GM12801 (cell line): ENCODE data around the gene ACTN1.

Experiments used
- CTCF ChIP-seq: IDR thresholded peaks from one replicate; pipeline ENCODE4 v1.5.1; 2011; ENCODE audit warnings: control low read depth; ENCODE audit not compliant: insufficient read length; ENCODE audit errors: extremely low read depth

ACTN1 gene

DNA sequence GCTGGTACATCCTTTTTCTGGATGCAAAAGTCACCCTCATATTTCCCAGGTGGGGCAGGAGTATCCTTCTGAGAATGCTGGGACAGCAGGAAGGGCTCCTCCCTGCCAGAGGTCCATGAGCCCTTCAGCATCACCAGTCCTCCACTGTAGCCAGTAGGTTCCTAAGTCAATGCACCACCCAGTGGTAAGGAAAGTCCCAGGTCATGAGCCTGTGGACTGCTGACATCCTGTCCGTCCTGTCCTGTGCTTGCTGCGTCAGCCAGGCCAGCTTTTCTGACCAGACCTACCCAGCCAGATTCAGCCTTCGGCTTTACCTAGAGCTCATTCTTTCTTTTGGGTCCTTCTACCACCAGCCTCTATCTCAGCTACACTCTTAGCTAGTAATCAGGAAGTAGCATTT, 23.0 kb upstream of the ACTN1 start:
- no peak for TF ChIP-seq CTCF

DNA sequence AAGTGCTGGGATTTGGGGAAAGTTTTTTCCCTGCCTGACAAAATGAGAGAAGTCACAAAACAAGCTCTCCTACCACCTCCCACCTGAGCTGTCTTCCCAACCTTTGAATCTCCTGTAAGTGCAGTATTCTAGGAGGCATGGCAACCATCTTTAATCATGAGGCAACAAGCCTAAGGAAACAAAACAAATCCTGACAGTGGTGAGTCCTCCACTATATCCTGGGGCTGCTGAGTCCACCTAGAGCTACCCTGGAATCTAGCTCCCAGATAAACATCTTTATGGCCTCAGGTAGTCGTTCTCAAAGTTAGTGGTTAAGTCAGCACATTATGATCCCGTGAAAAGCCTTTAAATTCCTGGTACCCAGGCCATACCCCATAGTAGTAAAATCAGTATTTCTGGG, 22.3 kb upstream of the ACTN1 start:
- no peak for TF ChIP-seq CTCF

DNA sequence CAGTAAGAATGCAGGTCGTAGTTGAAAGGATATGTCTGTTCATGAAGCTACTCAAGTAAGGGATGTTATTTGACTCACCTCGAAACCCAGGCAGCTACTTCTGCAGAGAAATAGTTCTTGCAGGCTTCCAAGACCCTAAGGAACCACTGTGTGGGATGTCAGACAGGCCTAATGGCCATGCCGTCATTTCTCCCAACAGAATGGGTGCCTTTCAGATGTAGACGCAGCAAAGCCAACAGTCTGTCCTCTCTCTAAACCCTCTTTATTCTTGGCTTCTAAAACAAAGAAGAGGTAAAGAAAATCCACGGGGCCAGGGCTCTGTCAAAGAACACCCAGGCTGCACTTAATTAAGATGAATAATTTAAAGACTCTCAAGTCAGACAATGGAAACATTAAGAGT, 19.0 kb upstream of the ACTN1 start:
- TF ChIP-seq CTCF, result no peak

DNA sequence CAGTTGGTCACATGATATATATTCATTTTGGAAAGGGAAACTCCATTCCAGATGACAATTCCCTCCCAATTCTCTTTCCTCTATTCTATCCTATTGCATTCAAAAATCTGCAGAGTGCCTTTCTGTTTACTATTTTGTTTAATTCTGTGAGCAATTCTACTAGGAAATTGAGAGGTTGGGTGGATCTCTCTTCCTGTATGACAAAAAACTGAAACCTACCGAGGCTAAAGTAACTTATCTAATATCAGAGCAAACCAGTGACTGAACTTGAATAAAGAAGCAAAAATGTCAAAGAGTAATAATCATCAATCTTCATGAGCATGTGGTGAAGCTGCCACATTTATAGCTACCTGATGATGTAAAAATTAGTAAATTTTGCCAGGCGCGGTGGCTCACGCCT, 16.6 kb upstream of the ACTN1 start:
- no peak for TF ChIP-seq CTCF

DNA sequence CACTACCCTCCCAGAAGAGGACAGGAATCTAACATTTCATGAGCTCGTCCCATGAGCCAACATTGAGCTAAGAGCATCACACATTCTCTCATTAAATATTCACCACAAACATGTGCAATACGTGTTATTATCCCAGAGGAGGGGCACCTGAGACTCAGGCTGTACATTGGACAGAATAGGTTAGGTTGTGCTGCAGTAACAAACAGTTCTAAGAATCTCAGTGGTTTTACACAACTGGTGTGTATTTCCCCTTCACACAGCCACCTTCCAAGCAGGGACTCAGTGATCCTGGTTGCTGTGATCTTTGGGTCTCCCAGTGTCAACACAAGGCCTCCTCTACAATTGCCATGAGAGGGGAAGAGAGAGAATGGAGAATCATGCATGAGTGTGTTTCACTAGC, 15.0 kb upstream of the ACTN1 start:
- no peak for TF ChIP-seq CTCF

- no peak for TF ChIP-seq CTCF
Observed at GRCh38 chr14:68987653-68988036, 8.5 kb upstream of the ACTN1 start.

DNA sequence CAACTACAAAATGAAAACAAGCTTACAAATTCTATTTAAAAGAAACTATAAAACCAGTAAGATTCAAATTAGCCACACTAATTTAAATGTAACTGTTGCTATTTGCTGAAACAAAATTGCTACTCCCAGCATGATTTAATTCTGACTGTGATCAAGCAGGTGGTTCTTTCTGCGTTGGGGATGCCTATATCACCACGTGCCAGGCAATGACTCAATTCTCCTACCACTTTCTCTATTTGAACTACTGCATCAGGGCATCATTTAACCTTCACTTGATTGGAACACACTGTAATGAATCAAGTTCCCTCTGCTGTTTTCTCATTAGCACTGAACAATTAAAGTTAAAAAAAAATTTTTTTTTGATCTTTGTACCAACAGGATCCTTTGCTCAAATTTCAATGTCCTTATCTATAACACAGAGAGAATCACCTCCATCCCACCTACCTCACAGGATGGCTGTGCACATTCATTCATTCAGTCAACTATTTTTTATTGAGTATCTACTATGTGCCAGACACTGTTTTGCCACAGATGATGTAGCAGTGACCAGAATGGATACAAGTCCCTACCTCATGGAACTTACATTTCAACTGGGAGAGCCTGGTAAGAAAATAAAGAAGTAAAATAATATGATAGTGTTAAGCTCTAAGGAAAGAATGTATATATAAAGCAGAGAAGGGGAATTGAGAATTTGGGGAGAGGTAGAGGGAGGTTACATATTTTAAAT, 8.0 kb upstream of the ACTN1 start:
- TF ChIP-seq CTCF, result no peak
